ENCODE measurements around the gene MAST4. TPM values are rescaled to one million over a fixed set of nuclear protein-coding genes. Genes with fewer than 3 reads are reported as not detected.

Gene MAST4
- total and polyA plus RNA-seq, 2 of the 8 experiments (the other 6 are each of a cell fraction or from before 2014, with no cell fraction given) = 1.5 to 2.6 TPM

DNA sequence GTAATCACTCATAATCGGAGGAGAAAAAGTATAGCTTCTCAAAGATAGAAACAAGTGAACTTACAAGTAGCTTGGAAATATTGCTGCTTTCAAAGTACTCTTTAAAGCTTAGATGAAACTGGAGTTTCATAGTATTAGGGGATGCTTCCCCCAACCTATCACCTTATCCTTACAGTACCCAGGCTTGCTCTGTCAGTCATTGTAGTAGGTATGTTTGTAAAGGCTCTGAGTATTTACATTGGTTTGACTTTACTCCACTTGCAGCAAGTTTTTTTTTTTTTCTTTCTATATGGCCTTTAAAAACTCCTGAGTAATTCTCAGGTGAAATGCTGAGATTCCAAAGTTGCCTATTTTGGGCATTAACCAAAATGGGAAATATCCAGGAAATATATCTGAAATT is 515.6 kb downstream of the MAST4 start:
- POLR2A ChIA-PET (ENCODE audit: partially characterized antibody) = no interaction called here
- no peak overlapping the region for H3K4me3 ChIP-seq (ENCODE audit: extremely low read depth in 1 of 4, insufficient read depth in 2 of 4, low read depth in 3 of 4, low read length in 4 of 4)
- no peak overlapping the region for H3K23ac ChIP-seq (ENCODE audit: insufficient read length)
- H2AK5ac ChIP-seq (ENCODE audit: low read depth, low read length) = no peak overlapping the region
- no peak overlapping the region for H3K4ac ChIP-seq (replicated peaks; ENCODE audit: insufficient read length, low read depth, low read length)
- CTCF ChIA-PET (ENCODE audit: partially characterized antibody) = interaction anchor here (0.6 kb wide), 1 partner anchor 49 kb away, joined by 4 read pairs; no protein-coding TSS in a partner anchor
- H3K4me2 ChIP-seq (ENCODE audit: insufficient read depth in 1 of 2, low read depth in 2 of 2, low read length in 2 of 2) = no peak overlapping the region
- no peak overlapping the region for H2BK5ac ChIP-seq (ENCODE audit: low read depth, low read length)
- no peak overlapping the region for H2BK15ac ChIP-seq (ENCODE audit: low read length)
- H3K56ac ChIP-seq (replicated peaks; ENCODE audit: insufficient read length, low read depth, low read length) = no peak overlapping the region
- H3K27me3 ChIP-seq (replicated peaks in 1 of 4; ENCODE audit: control insufficient read depth in 3 of 4, extremely low read depth in 1 of 4, insufficient read depth in 3 of 4, low read length in 3 of 4) = no peaks in the 10 kb centered on the region
- H3K79me1 ChIP-seq (ENCODE audit: low read depth, low read length) = no peaks in the 10 kb centered on the region
- H3K9me3 ChIP-seq (ENCODE audit: insufficient read depth in 2 of 2, low read depth in 1 of 2, low read length in 1 of 2) = no peaks in the 10 kb centered on the region
- H3K27ac ChIP-seq (ENCODE audit: low read depth, low read length) = no peak overlapping the region
- no peak overlapping the region for H4K5ac ChIP-seq (ENCODE audit: insufficient read length, low read depth, low read length)
- no peak overlapping the region for H3K9ac ChIP-seq (replicated peaks in 1 of 4; ENCODE audit: extremely low read depth in 1 of 4, low read depth in 3 of 4, low read length in 3 of 4)
- H2AFZ ChIP-seq (ENCODE audit: low read length) = no peak overlapping the region
- H3K18ac ChIP-seq (ENCODE audit: extremely low read depth, low read length) = no peak overlapping the region
- H2BK20ac ChIP-seq (ENCODE audit: low read length) = no peak overlapping the region
- no peak overlapping the region for H2BK12ac ChIP-seq (ENCODE audit: low read depth, low read length)
- no peaks in the 10 kb centered on the region for H4K20me1 ChIP-seq (replicated peaks in 1 of 2; ENCODE audit: control insufficient read depth in 1 of 2, insufficient read depth in 2 of 2, low read length in 2 of 2)
- H4K91ac ChIP-seq (replicated peaks; ENCODE audit: insufficient read length, low read length) = no peak overlapping the region
- H3K79me2 ChIP-seq (ENCODE audit: control insufficient read depth in 1 of 2, insufficient read depth in 2 of 2, low read length in 2 of 2) = no peaks in the 10 kb centered on the region
- WGBS, 2 experiments (ENCODE audit: extremely low coverage in 1 of 2, insufficient coverage in 1 of 2, insufficient read length in 1 of 2, insufficient replicate concordance in 2 of 2, low coverage in 1 of 2, low lambda C conversion rate in 2 of 2, missing lambda C conversion rate in 1 of 2) = 94% methylated on average over 1 of the region's 1 CpG; no CpG with 5 or more reads in 1 of the 2 experiments
- no peak overlapping the region for H3K14ac ChIP-seq (ENCODE audit: insufficient read length)
- no peak for FAIRE-seq
- H2BK120ac ChIP-seq (replicated peaks; ENCODE audit: low read depth, low read length) = no peak overlapping the region
- DNase-seq (ENCODE audit: low read depth in 1 of 2, low spot score in 2 of 2) = no peak
- H3K36me3 ChIP-seq (ENCODE audit: control insufficient read depth in 2 of 4, insufficient read depth in 4 of 4, low read length in 3 of 4) = no peaks in the 10 kb centered on the region
- no peak overlapping the region for H4K8ac ChIP-seq (ENCODE audit: extremely low read depth, insufficient read depth, low read length)
- H3K23me2 ChIP-seq (ENCODE audit: low read depth, low read length) = no peaks in the 10 kb centered on the region
- no peaks in the 10 kb centered on the region for H3K4me1 ChIP-seq (replicated peaks in 1 of 4; ENCODE audit: control insufficient read depth in 3 of 4, insufficient read depth in 4 of 4, low read length in 3 of 4)
- TF ChIP-seq CEBPB (IDR thresholded peaks at IDR 0.05; ENCODE audit: low read depth, low read length) = no peak
- no peak for TF ChIP-seq HDAC2 (IDR thresholded peaks at IDR 0.05; ENCODE audit: borderline replicate concordance in 1 of 2, low read depth in 2 of 2, low read length in 2 of 2)
- TF ChIP-seq RBBP5 (IDR thresholded peaks at IDR 0.05; ENCODE audit: borderline replicate concordance, low read depth, low read length) = no peak
- TF ChIP-seq EP300 (IDR thresholded peaks at IDR 0.05; ENCODE audit: borderline replicate concordance in 1 of 2, low read depth in 2 of 2, low read length in 2 of 2) = no peak
- TF ChIP-seq EGR1 (IDR thresholded peaks at IDR 0.05; ENCODE audit: borderline replicate concordance, low read depth, low read length) = no peak
- TF ChIP-seq, protein P1, sequence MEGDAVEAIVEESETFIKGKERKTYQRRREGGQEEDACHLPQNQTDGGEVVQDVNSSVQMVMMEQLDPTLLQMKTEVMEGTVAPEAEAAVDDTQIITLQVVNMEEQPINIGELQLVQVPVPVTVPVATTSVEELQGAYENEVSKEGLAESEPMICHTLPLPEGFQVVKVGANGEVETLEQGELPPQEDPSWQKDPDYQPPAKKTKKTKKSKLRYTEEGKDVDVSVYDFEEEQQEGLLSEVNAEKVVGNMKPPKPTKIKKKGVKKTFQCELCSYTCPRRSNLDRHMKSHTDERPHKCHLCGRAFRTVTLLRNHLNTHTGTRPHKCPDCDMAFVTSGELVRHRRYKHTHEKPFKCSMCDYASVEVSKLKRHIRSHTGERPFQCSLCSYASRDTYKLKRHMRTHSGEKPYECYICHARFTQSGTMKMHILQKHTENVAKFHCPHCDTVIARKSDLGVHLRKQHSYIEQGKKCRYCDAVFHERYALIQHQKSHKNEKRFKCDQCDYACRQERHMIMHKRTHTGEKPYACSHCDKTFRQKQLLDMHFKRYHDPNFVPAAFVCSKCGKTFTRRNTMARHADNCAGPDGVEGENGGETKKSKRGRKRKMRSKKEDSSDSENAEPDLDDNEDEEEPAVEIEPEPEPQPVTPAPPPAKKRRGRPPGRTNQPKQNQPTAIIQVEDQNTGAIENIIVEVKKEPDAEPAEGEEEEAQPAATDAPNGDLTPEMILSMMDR (IDR thresholded peaks at IDR 0.05; ENCODE audit: control extremely low read depth in 1 of 3, insufficient read depth in 1 of 3, low read depth in 1 of 3, low read length in 3 of 3) = no peak
- TF ChIP-seq, protein P2, sequence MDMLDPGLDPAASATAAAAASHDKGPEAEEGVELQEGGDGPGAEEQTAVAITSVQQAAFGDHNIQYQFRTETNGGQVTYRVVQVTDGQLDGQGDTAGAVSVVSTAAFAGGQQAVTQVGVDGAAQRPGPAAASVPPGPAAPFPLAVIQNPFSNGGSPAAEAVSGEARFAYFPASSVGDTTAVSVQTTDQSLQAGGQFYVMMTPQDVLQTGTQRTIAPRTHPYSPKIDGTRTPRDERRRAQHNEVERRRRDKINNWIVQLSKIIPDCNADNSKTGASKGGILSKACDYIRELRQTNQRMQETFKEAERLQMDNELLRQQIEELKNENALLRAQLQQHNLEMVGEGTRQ (IDR thresholded peaks at IDR 0.05; ENCODE audit: low read length) = no peak
- no peak for TF ChIP-seq YY1 (IDR thresholded peaks at IDR 0.05; ENCODE audit: low read depth, low read length)
- TF ChIP-seq JUN (IDR thresholded peaks at IDR 0.05; ENCODE audit: low read depth, low read length) = no peak
- TF ChIP-seq KDM4A (IDR thresholded peaks at IDR 0.05; ENCODE audit: low read depth, low read length, severe bottlenecking) = no peak

All from H1 (cell line).